ENCODE measurements around the gene PRLHR.

Gene PRLHR

DNA sequence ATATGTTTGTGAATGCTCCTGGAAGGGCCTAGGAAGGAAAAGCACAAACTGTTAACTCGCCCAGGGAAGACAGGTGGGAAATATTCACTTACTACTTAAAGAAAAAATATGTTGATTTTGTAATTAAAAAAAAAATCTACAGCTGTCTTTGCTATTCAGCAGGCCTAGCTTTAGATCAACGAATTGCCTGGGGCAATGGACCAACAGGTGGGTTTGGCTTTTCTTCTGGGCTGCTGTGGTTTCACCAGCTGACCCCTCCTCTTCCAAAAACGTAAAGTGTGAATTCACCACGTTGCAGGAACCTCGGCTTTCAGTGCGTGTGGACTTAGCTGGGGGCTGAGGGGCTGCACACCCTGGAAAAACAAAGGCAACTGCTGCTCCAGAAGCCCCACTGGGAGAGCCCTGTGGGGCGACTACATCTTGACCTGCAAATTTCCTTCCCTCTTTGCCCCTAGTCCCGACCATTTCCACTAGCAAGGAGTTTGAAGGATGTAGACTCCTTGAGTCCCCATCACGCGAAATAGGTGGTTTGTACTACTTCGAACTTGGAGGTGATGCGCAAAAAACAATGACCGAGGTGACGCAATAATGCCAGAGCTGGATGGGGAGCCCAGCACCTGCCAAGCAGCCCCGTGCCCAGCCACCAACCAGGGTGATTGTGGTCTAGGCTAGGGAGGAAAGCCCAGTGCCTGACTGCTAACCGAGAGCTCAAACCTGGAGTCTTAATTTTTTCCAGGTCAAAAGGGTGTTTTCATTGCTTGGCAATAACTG is 7.4 kb downstream of the PRLHR start:
- no peak for DNase-seq (ENCODE audit: low read depth in 2 of 2)

DNA sequence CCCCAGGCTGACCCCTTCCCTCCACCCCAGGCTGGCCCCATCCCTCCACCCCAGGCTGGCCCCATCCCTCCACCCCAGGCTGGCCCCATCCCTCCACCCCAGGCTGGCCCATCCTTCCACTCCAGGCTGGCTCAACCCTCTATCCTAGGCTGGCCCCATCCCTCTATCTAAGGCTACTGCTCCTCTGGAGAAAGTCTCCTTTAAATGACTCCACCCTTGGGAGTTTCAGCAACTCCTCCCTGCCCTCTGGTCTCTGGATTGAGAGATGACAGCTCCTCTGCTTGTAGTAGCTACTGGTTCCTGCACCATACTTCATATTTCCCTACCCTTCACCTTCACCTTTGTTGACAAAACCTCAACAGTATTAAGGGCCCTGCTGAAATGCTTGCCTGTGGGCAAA is 8.5 kb downstream of the PRLHR start:
- DNase-seq (ENCODE audit: low read depth in 2 of 2), result no peak

DNA sequence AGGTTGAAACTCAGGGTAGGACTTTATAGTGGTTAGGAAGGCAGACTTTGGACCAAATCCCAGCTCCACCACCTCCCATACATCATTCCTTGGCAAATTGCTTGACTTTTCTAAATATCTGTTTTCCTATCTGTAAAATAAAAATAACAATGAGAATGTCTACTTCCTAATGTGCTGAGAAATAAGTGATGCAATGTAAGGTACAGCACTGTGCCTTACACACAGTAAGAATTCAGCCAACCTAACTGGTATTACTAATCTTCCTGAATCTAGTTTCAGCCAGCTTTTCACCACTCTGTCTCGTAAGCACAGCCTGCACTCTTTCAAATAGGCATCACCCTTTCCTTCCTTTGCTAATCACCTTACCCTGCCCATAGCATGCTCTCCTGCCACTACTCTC is 9.7 kb downstream of the PRLHR start:
- DNase-seq (ENCODE audit: low read depth in 2 of 2), result no peak

DNA sequence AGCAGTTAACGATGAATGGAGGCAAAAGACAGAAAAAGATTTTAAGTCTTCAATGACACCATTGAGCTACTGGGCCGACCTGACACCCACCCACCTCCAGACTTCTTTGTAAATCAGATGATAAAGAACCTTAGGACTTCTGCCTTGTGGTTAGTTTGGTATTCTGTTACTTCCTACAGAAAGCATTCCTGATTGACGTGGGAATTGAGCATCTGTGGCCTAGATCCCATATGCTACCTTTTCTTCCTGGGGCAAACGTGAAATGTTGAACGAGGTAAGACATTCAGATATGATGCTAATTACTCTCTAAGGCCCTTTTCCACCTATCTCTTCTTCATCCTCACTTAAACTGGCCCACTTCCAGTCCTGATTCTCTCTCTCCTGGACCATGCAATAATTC is 10.2 kb downstream of the PRLHR start:
- DNase-seq (ENCODE audit: low read depth in 2 of 2), result no peak

DNA sequence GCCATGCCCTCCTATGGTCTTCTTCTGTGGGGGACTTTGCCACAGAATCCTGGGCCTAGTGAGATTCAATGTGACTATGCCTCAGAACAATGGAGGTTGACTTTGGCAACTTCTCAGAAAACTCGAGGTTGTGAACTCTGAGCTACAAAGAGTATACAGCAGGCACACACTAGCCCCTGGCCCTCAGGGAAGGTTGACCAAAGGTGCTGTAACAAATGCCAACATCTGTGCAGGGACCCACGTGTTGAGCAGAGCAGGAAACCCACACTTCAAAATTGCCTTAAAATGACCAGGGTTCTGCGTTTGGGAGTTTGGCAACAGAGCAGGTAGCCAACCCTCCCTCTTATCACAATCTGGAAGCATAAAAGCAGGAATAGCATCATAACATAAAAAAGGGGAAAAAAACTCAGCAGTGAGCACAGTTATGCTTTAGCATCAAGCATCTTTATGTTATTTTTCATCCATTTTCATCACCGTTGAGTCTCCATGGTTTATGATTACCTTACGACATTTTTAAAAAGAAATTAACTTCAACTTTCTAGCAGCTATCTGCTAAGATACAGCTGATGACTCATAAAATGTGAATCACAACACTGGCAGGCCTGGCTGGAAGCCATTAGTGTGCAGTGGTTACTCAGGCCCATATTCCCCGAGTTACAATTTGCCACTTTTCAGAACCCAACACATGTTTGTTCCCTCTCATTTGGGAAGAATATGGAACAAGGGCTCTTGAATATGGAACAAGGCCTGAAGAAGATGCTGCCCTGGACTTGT is 11.1 kb downstream of the PRLHR start:
- DNase-seq (ENCODE audit: low read depth in 2 of 2), result no peak

DNA sequence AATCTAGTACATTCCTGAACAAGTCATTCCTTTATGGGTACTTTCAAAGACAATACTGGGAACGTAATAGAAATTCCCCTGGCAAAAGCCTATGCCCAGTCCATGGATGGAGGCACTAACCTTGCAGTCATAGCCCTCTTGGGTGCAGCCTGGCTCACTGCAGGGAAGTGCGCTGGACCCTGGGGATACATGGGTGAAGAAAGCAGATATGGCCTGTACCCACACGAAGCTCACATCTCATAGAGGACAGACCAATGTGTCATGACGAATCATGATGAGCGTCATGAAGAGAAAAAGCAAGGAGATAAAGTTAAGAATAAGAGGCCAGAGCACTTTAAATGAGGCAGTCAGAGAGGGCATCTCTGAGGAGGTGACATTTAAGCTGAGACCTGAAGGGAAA is 11.8 kb downstream of the PRLHR start:
- no peak for DNase-seq (ENCODE audit: low read depth in 2 of 2)

DNA sequence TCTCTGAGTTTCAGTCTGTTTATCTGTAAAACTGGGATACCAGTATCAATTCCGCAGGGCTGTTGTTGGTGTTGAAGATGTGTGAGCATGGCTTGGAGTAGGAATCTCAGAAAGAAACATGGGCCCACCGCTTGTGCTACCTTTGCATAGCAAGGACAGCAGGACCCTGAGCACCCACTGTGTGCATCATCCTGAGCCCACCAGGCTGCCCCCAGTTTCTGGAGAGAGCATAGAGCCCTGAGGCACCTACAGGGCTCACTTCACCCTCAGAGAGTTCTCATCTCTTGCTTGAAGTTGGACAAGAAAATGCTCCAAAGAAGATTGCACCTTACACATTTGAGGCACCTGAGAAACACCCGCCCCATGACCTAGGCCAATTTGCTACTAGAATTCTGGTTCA is 12.9 kb downstream of the PRLHR start:
- no peak for DNase-seq (ENCODE audit: low read depth in 2 of 2)

DNA sequence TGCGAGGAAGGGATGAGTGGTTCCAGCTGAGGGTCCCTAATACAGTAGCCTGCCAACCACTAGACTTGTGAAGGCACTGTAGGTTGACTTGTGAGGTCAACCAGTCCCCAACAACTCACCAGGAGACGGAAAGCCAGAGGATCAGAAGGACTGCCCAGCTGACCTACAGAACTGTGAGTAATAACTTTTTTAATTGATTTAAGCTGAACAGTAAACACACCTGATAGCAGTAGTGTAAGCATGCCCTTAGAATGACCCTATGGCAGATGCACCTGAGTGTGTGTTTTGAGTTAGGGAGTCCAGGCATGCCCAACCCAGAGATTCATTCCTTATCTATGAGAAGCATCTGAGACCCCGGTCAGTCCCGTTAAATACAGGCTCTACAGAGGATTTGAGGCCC is 14.1 kb downstream of the PRLHR start:
- DNase-seq (ENCODE audit: low read depth in 2 of 2), result no peak

DNA sequence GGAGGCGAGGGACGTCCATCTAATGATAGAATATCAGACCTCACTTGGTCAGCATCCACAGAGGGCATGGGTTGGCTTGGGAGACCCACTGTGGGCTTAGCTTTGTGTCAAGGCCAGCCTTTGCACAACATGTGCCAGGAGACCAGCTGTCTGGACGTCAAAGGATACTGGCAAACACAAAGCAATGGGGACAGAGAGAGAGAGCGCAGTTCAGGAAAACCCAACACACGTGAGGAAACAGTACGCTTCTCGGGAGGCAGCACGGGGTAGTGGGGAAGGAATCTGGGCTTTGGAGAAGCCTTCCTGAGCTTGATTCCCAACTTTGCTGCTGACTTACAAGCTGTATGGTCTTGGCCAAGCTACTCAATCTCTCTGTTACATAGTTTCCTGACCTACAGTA is 14.7 kb downstream of the PRLHR start:
- no peak for DNase-seq (ENCODE audit: low read depth in 2 of 2)

DNA sequence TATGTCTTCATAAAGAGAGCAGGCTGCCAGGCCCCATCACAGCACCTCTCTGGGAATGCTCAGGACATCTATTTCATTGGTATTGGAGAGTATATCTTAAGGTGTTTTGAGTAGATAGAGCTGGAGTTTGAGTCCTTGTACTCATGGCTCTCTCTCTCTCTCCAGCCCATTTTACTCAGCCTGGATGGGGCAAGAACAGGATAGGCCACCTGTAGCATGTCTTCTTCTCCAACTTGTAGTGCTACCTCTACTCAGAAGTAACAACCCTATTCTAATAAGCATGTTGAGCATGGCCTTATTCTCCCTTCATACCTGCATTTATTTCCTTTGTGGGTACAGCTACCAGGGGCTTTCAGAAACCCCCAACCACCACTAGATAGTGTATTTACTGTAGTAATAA is 21.9 kb downstream of the PRLHR start:
- DNase-seq (ENCODE audit: low read depth in 2 of 2), result no peak

DNA sequence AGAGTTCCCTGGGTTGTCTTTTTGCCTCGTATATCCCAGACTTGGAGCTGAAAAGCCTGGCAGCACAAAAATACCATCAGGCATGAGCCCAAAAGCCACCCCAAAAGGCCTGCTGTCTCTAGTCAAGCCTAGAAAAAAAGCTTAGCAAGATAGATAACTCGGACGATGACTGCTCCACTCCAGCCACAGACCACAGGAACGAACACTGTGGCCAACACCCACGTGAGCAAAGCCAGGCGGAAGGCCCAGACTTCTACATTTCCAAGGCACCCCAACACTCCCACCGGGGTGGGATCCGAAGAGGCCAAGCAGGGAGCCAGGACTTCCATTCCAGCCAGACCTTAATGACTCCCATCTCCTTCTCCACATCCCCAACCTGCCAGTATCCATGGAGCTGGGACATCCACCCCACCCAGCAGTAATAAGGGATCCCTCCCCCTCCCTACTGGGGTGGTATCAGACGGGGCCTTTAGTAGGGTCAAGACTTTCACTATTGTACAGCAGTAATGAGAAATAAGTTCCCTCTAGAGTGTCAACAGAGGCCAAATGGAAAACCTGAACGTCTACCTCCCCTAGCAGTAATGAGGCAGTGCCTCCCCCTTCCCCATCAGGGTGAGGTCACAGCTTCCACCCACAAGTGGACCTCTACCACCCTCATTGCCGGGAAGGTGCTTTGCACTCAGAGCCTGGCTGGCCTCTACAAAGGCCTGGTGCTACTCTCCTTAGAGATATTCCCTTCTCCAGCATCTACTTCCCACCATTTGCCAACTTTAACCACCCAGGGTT is 23.0 kb downstream of the PRLHR start:
- DNase-seq (ENCODE audit: low read depth in 2 of 2), result no peak

DNA sequence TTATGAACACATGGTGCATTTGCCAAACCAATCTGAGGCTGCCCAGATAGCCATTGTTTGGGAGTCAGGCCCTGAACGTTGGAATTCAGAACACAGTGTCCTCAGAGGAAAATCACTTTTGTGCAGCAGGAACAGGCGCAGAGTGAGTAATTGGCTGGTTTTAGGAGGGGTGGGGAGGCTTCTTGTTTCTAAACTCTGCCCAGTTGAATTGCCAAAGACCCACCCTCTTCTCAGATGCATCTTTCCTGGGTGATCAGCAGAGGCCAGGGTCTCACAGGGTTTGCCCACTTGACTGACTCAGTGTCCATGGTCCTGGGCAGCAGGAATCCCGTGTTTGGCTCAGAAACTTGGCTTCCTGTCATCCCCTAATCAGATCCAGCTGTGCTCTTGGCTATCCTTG is 24.3 kb downstream of the PRLHR start:
- DNase-seq (ENCODE audit: low read depth in 2 of 2), result no peak

DNA sequence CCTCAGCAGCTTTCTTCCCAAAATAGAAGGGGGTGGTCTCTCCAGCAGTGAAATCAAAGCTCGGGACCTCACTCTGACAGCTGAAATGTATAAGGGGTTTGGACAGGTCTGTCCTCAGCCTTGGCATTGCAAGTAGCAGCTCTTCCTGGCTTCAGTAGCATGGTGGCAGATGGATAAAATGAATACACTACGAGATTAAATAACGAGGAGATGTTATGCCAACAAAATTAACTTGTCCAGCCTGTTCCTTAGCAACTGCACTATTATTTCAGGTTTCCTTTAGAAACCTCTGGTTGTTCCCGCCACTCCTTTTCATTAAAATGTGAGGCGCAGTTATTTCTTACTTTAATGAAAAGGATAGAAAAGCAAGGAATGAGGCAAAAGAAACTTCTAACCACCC is 24.9 kb downstream of the PRLHR start:
- DNase-seq (ENCODE audit: low read depth in 2 of 2), result no peak

DNA sequence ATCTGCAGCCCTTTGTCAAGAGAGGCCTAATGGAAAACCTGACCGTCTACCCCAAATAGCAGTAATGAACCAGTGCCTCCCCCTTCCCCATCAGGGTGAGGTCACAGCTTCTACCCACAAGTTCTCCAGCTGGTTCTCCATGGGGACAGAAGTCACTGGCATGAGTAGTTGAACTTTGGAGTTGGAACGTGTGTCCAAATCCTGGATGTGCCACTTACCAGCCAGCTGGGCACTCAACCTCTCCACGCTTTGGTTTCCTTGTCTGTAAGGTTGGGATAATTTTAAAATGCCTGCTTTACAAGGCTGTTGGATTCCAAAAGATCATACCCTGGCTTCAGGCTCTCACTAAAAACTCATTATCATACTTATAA is 25.6 kb downstream of the PRLHR start:
- DNase-seq (ENCODE audit: low read depth in 2 of 2), result no peak

DNA sequence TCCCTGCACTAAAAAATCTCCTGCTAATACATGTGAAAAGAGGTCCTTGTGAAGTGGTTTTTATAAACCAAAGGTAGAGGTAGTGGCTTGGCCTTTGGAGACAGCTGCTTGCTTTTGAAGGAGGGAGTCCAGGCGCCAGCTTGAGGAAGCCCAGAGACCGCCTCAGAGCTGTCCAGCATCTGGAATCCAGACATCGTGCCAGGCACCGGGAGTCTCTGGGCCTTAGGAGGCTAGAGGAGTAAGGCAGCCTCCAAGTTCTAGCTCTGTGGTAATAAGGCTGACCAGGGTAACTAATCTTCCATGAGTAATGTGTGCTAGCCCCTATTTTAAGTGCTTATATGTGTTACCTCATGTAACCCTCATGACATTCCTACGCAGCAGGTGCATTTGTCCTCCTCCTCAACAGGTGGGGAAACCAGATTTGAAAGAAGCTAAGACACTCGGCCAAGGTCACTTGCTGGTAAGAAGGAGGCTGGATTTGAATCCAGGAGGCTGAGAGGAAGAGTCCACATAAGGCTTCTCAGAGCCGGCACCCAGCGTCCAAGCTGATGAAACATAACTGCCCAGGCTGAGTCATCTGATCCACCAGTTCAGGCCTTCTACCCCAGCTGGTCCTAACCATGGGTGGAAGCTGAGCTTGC is 26.1 kb downstream of the PRLHR start:
- no peak for DNase-seq (ENCODE audit: low read depth in 2 of 2)

DNA sequence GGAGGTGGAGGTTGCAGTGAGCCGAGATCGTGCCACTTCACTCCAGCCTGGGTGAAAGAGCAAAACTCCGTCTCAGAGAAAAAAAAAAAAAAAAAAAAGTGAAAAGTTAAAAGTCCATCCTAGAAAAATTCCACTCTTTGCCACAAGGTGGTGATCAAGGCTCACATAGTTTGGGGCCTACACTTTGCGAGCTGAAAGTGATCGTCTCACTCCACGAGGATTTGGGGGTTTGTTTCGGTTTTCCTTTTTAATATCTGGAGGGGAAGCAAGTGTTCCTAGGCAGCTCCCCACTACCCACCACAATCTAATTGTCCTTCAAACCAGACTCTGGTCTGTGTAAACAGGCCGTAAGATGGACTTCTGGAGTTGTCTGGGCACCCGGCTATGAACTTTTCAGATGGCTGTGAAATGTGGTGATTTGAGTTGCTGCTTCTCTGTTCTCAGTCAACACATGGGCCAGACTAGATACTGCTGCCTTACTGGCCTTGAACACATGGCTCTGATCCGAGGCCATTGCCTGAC is 27.1 kb downstream of the PRLHR start:
- DNase-seq (ENCODE audit: low read depth in 2 of 2), result peak in 1 of 2 donors; percentile 25

DNA sequence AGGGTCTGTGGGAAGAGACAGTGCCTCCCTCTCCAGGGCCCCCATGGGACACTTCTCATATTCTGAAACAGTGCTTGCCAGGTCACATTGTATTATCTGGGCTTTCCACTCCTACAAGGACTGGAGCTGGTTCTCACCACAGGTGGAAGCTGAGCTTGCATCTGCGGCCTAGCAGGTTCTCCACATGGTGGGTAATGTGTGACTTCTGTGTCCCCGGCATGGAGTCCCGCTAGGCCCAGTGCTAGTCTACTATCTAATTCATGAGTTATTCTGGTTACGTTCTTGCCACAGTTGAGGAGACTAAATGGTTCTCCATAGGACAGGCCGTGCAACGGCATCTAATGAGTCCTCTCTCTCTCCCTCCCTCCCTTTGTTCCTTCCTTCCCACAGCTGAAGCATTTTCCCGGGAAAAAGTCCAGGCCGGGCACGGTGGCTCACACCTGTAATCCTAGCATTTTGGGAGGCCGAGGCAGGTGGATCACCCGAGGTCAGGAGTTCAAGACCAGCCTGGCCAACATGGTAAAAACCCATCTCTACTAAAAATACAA is 27.7 kb downstream of the PRLHR start:
- DNase-seq (ENCODE audit: low read depth in 2 of 2), result no peak

DNA sequence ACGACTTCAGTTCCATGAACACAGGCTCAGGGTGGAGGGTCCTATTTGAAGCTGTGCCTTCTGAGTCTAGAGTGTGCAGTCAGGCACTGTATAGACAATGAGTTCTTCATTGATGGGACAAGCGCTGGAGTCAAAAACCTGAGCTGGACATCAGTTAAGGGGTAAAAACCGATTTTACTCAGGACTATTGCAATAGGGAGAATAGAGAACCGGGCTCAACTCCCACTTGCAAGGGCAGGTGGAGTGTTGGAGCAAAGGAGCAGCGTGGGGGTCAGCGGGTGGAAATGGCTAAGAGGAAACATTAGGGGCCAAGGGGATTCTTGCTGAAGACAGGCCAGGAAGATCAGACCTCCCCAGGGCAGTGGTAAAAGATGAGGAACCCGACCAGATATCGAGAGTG is 28.5 kb downstream of the PRLHR start:
- DNase-seq (ENCODE audit: low read depth in 2 of 2), result no peak

DNA sequence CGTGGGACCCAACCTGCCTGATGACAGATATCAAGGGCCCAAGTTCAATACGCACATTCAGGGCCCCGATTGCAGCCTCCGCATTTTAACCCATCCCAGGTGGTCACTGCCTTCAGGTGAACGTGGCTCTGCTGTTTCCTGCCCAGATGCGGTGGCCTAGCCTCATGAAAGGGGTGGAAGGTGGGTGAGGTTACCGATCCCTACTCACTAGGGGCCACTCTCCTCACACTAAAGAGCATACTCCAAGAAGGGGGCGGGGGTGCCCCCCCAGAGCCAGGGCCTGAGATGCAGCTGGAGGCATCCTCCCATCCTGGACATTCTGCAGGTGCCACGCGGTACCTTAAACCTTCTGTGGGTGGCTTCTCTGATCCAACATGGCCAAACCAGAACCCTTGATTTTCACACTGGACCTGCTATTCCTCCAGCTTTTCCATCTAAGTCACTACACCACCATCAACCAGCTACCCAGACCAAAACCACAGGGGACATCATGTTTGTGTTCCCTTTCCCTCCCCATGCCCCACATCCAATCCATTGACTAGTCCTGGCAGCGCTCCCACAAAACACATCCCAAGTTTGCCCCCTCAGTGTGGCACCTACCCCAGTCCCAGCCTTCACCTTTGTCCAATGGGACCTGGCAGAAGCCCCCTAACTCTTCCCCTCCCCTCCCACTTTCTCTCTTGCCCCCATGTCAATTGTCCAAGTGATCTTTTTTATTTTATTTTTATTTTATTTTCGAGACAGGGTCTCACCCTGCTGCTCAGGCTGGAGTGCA is 30.0 kb downstream of the PRLHR start:
- DNase-seq (ENCODE audit: low read depth in 2 of 2), result no peak

DNA sequence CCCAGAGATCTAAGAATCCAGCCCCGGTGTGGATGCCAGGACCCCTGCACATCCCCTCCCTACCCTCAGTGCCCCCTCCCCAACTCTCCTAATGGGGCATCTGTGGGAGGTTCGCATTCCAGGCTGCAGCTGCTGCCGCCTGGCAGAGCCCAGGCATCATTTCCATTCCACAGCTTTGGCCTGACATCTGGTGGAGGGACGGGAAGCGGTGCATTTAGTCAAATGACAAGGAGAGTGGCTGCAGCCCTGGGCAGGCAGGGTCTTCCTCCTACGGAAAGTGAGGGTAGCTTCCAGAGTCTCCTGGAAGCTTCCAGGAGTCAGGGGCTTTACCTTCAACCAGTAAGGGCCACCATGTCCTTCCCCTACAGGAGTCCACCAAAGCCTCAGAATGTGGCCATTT is 30.8 kb downstream of the PRLHR start:
- no peak for DNase-seq (ENCODE audit: low read depth in 2 of 2)

DNA sequence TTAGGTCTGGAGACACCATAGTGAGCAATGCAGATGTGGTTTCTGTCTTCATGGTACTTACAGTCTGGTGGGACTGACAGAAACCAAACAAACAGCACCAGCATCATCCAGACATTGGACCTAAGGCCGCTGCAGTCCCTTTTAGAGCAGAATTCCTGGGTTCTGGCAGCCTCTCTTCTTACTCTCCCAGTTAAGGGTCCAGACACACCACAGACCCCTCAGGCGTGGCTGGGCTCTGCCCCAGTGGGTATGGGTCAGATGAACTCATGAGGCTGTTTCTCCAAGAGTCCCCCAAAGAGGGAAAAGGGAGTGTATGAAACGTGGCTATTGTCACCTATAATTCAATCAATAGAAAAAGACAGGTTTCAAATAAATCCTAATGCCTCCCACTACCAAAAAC is 31.3 kb downstream of the PRLHR start:
- DNase-seq (ENCODE audit: low read depth in 2 of 2), result no peak
